GM18519 (cell line): ENCODE measurements around the gene RAB40AL.

Experiments used
- ATAC-seq: cut with Tn5 transposase; IDR thresholded peaks from one replicate; pipeline ENCODE4 v1.9.1; 2021; ENCODE audit warnings: mild to moderate bottlenecking, moderate library complexity; ENCODE audit not compliant: unreplicated experiment, low FRiP score

The RAB40AL gene

GRCh38 chrX:102978594-102978993 lies 41.5 kb downstream of the RAB40AL start:
- no peak for ATAC-seq

- no peak for ATAC-seq
Observed at GRCh38 chrX:102979536-102979935, 42.5 kb downstream of the RAB40AL start.

GRCh38 chrX:102983205-102983604 lies 46.1 kb downstream of the RAB40AL start:
- ATAC-seq: no peak

- no peak for ATAC-seq
Observed at GRCh38 chrX:102985192-102985591, 48.1 kb downstream of the RAB40AL start.
